ENCODE results near the gene PGR. TPM values are rescaled to one million over a fixed set of nuclear protein-coding genes. Genes with fewer than 3 reads are reported as not detected.

Gene PGR
- 0.74 and 0.77 TPM in 2 replicates for total RNA-seq (2014; rRNA removed; shearing (Covaris generic))
- polyA plus RNA-seq (2015; cell fraction: cytosol; rRNA removed): 0.71 and 0.95 TPM in 2 replicates
- polyA plus RNA-seq (2015; cell fraction: nucleus; rRNA removed): 0.93 and 1.5 TPM in 2 replicates

- no peak for DNase-seq (ENCODE audit: low read depth)
These were observed at the start of gene PGR for GRCh38 chr11:101129203-101129943. Gene PGR, minus strand, starts transcription at chr11:101129813. Its CDS starts 743 bp downstream, at chr11:101129070.

- peak; percentile 68 for DNase-seq (ENCODE audit: low read depth)
These were observed 46.8 kb upstream of the PGR start for GRCh38 chr11:101176381-101176780.

GRCh38 chr11:101169944-101170343 is 40.3 kb upstream of the PGR start:
- DNase-seq (ENCODE audit: low read depth): no peak

GRCh38 chr11:101166038-101166437 is 36.4 kb upstream of the PGR start:
- DNase-seq (ENCODE audit: low read depth): no peak

- DNase-seq (ENCODE audit: low read depth): no peak
These were observed 28.5 kb upstream of the PGR start for GRCh38 chr11:101158119-101158518.

GRCh38 chr11:101138245-101138930 is 8.8 kb upstream of the PGR start:
- no peak for DNase-seq (ENCODE audit: low read depth)

GRCh38 chr11:101133190-101133589 is 3.6 kb upstream of the PGR start:
- DNase-seq (ENCODE audit: low read depth): peak; percentile 54

GRCh38 chr11:101128571-101129202 is 926 bp downstream of the PGR start:
- no peak for DNase-seq (ENCODE audit: low read depth)

- DNase-seq (ENCODE audit: low read depth): peak; percentile 41
These were observed 1.7 kb downstream of the PGR start for GRCh38 chr11:101127699-101128570.

- DNase-seq (ENCODE audit: low read depth): peak; percentile 20
These were observed 2.4 kb downstream of the PGR start for GRCh38 chr11:101127197-101127698.

- DNase-seq (ENCODE audit: low read depth): peak; percentile 18
These were observed 2.9 kb downstream of the PGR start for GRCh38 chr11:101126551-101127196.

- no peak for DNase-seq (ENCODE audit: low read depth)
These were observed 13.9 kb downstream of the PGR start for GRCh38 chr11:101115671-101116160.

GRCh38 chr11:101113540-101113939 is 16.1 kb downstream of the PGR start:
- DNase-seq (ENCODE audit: low read depth): no peak

- no peak for DNase-seq (ENCODE audit: low read depth)
These were observed 24.9 kb downstream of the PGR start for GRCh38 chr11:101104716-101105115.

GRCh38 chr11:101103433-101103832 is 26.2 kb downstream of the PGR start:
- DNase-seq (ENCODE audit: low read depth): no peak

- no peak for DNase-seq (ENCODE audit: low read depth)
These were observed 29.0 kb downstream of the PGR start for GRCh38 chr11:101100601-101101000.

- peak; percentile 16 for DNase-seq (ENCODE audit: low read depth)
These were observed 33.4 kb downstream of the PGR start for GRCh38 chr11:101096036-101096704.

GRCh38 chr11:101091781-101092180 is 37.8 kb downstream of the PGR start:
- peak; percentile 52 for DNase-seq (ENCODE audit: low read depth)

GRCh38 chr11:101090679-101091270 is 38.8 kb downstream of the PGR start:
- DNase-seq (ENCODE audit: low read depth): no peak
